Adipocyte (in vitro differentiated cells): ENCODE results near the gene ZMIZ1.
A peak's percentile ranks its signal among the peaks of the same experiment; 100 is the strongest.

ENCODE experiments used
- DNase-seq: peaks from one replicate; pipeline ENCODE4 v3.0.0-alpha.2; 2015; ENCODE audit warnings: low read depth
- H3K27me3 ChIP-seq: replicated peaks from 2 replicates; pipeline ENCODE4 v1.7.0; 2013; ENCODE audit warnings: mild to moderate bottlenecking, low read length, moderate library complexity; ENCODE audit not compliant: control insufficient read depth, insufficient read depth
- H3K36me3 ChIP-seq: 2 replicates; pipeline ENCODE4 v1.7.0; 2013; ENCODE audit warnings: low read length, mild to moderate bottlenecking, moderate library complexity; ENCODE audit not compliant: control insufficient read depth, insufficient read depth, severe bottlenecking
- H3K4me1 ChIP-seq: 2 replicates; pipeline ENCODE4 v1.7.0; 2013; ENCODE audit warnings: mild to moderate bottlenecking, low read length, moderate library complexity; ENCODE audit not compliant: control insufficient read depth, insufficient read depth
- H3K4me3 ChIP-seq: 2 replicates; pipeline ENCODE4 v1.7.0; 2013; ENCODE audit warnings: mild to moderate bottlenecking, low read length, moderate library complexity
- H3K9ac ChIP-seq: 2 replicates; pipeline ENCODE4 v1.7.0; 2013; ENCODE audit warnings: mild to moderate bottlenecking, low read length, moderate library complexity
- H3K9me3 ChIP-seq: 2 replicates; pipeline ENCODE4 v1.7.0; 2013; ENCODE audit warnings: mild to moderate bottlenecking, low read length, moderate library complexity; ENCODE audit not compliant: control insufficient read depth

Gene ZMIZ1

GRCh38 chr10:79185796-79186374 is 117.1 kb downstream of the ZMIZ1 start:
- peaks cover 40% of the 10 kb centered on the region for H3K36me3 ChIP-seq
- H3K27me3 ChIP-seq: no peaks in the 10 kb centered on the region
- no peaks in the 10 kb centered on the region for H3K9me3 ChIP-seq
- peaks cover 68% of the 10 kb centered on the region for H3K4me1 ChIP-seq
- H3K9ac ChIP-seq: peak overlapping the region; percentile 32
- no peak for DNase-seq
- no peak overlapping the region for H3K4me3 ChIP-seq

GRCh38 chr10:79186486-79187120 is 117.8 kb downstream of the ZMIZ1 start:
- Histone ChIP-seq H3K36me3 (peaks cover 44% of the 10 kb centered on the region), H3K9ac (peak overlapping the region; percentile 18), H3K9me3 (no peaks in the 10 kb centered on the region), H3K27me3 (no peaks in the 10 kb centered on the region), H3K4me1 (peaks cover 69% of the 10 kb centered on the region), H3K4me3 (no peak overlapping the region)
- DNase-seq: no peak

GRCh38 chr10:79187121-79187940 is 118.6 kb downstream of the ZMIZ1 start:
- no peak overlapping the region for H3K4me3 ChIP-seq
- no peaks in the 10 kb centered on the region for H3K9me3 ChIP-seq
- peak overlapping the region; percentile 27 for H3K9ac ChIP-seq
- H3K4me1 ChIP-seq: peaks cover 72% of the 10 kb centered on the region
- peaks cover 45% of the 10 kb centered on the region for H3K36me3 ChIP-seq
- no peaks in the 10 kb centered on the region for H3K27me3 ChIP-seq
- no peak for DNase-seq

- Histone ChIP-seq H3K9me3 (no peaks in the 10 kb centered on the region), H3K27me3 (no peaks in the 10 kb centered on the region), H3K36me3 (peaks cover 50% of the 10 kb centered on the region), H3K4me1 (peaks cover 71% of the 10 kb centered on the region), H3K4me3 (no peak overlapping the region), H3K9ac (peak overlapping the region; percentile 27)
- no peak for DNase-seq
These were observed 119.6 kb downstream of the ZMIZ1 start for GRCh38 chr10:79188154-79188965.

- Histone ChIP-seq H3K36me3 (peaks cover 54% of the 10 kb centered on the region), H3K4me1 (peaks cover 63% of the 10 kb centered on the region), H3K9ac (no peak overlapping the region), H3K9me3 (no peaks in the 10 kb centered on the region), H3K4me3 (no peak overlapping the region), H3K27me3 (no peaks in the 10 kb centered on the region)
- DNase-seq: no peak
These were observed 120.4 kb downstream of the ZMIZ1 start for GRCh38 chr10:79189181-79189580.

- H3K36me3 ChIP-seq: peaks cover 56% of the 10 kb centered on the region
- peaks cover 60% of the 10 kb centered on the region for H3K4me1 ChIP-seq
- DNase-seq: peak; percentile 53
- H3K9ac ChIP-seq: no peak overlapping the region
- H3K4me3 ChIP-seq: no peak overlapping the region
- no peaks in the 10 kb centered on the region for H3K9me3 ChIP-seq
- H3K27me3 ChIP-seq: no peaks in the 10 kb centered on the region
These were observed 121.2 kb downstream of the ZMIZ1 start for GRCh38 chr10:79189853-79190435.

GRCh38 chr10:79190740-79191261 is 122.0 kb downstream of the ZMIZ1 start:
- DNase-seq: no peak
- Histone ChIP-seq H3K9me3 (no peaks in the 10 kb centered on the region), H3K36me3 (peaks cover 57% of the 10 kb centered on the region), H3K27me3 (no peaks in the 10 kb centered on the region), H3K4me3 (no peak overlapping the region), H3K9ac (no peak overlapping the region), H3K4me1 (peaks cover 56% of the 10 kb centered on the region)

GRCh38 chr10:79191951-79192676 is 123.3 kb downstream of the ZMIZ1 start:
- peaks cover 54% of the 10 kb centered on the region for H3K4me1 ChIP-seq
- peaks cover 54% of the 10 kb centered on the region for H3K36me3 ChIP-seq
- DNase-seq: no peak
- no peak overlapping the region for H3K4me3 ChIP-seq
- no peaks in the 10 kb centered on the region for H3K9me3 ChIP-seq
- H3K27me3 ChIP-seq: no peaks in the 10 kb centered on the region
- no peak overlapping the region for H3K9ac ChIP-seq

- Histone ChIP-seq H3K9me3 (no peaks in the 10 kb centered on the region), H3K4me3 (no peak overlapping the region), H3K27me3 (no peaks in the 10 kb centered on the region), H3K4me1 (peaks cover 54% of the 10 kb centered on the region), H3K36me3 (peaks cover 49% of the 10 kb centered on the region), H3K9ac (no peak overlapping the region)
- DNase-seq: peak; percentile 60
These were observed 123.9 kb downstream of the ZMIZ1 start for GRCh38 chr10:79192677-79193003.

GRCh38 chr10:79193694-79194382 is 125.1 kb downstream of the ZMIZ1 start:
- Histone ChIP-seq H3K9ac (no peak overlapping the region), H3K4me1 (peaks cover 43% of the 10 kb centered on the region), H3K27me3 (no peaks in the 10 kb centered on the region), H3K9me3 (no peaks in the 10 kb centered on the region), H3K36me3 (peaks cover 40% of the 10 kb centered on the region), H3K4me3 (no peak overlapping the region)
- no peak for DNase-seq
